NCI-H2029 treated with DMSO at 0.1 percent for 48 hours (cell line): ENCODE measurements around the gene PLCZ1.
"Not testable (repeated sequence)": the region's sequence is repeated elsewhere in the genome, so short reads cannot be mapped to it uniquely, and the experiment has no call there.

ENCODE experiments used
- DNase-seq: peaks from one replicate; lab custom pipeline; 2025; lab: John Stamatoyannopoulos, UW

Gene PLCZ1

DNA sequence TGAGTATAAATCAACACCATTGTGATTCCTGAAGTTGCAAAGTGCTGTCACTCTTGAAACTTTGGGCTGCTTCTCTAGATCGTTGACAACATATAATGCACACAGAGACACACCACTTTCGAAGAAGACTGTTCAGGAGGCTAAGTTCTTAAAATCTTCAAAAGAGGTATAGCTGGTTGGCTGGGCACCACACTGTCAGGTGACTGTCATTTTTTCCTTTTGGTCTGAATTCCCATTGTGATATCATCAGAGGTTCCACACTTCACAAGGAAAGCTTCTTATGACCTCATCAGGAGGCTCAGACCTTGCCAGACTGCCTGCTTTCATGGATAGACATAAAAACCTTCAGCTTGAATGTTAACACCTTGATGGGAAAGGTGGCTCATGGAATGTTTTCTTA lies at the start of gene PLCZ1, which contains the start of gene CAPZA3:
PLCZ1 (minus strand) TSS at position 194 of the 400 bp plus-strand sequence. CDS start 641 bp downstream, outside the sequence.
CAPZA3 (plus strand) TSS at position 301 of the 400 bp plus-strand sequence. CDS start 150 bp downstream, outside the sequence.
- DNase-seq = no peak

- DNase-seq = not testable (repeated sequence)
Measured at GRCh38 chr12:18785465-18785864, 47.7 kb upstream of the PLCZ1 start.

- DNase-seq = no peak
Measured at GRCh38 chr12:18782827-18783226, 45.0 kb upstream of the PLCZ1 start.

- DNase-seq = not testable (repeated sequence)
Measured at GRCh38 chr12:18766479-18766878, 28.7 kb upstream of the PLCZ1 start.

DNA sequence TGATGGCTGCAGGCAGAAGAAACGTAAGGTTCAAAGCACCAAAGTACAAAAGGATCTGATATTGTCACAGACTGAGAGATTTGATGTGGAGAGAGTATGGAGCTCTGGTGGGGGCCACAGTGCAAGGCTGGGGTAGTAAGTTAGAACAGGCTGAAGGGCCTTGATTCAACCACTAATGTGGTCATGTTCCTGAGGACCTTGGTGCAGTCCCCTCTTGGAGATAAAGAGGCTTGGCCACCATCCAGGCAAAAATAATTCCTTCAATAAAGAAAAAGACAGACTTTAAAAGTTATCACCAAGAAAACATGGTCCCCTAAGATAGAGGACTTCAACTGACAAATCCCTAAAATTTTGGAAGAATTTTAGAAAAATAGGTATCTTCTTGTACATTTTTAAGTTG lies 17.5 kb upstream of the PLCZ1 start:
- DNase-seq = no peak

GRCh38 chr12:18754124-18754707 lies 16.4 kb upstream of the PLCZ1 start:
- no peak for DNase-seq

GRCh38 chr12:18753481-18754123 lies 15.8 kb upstream of the PLCZ1 start:
- DNase-seq = no peak

DNA sequence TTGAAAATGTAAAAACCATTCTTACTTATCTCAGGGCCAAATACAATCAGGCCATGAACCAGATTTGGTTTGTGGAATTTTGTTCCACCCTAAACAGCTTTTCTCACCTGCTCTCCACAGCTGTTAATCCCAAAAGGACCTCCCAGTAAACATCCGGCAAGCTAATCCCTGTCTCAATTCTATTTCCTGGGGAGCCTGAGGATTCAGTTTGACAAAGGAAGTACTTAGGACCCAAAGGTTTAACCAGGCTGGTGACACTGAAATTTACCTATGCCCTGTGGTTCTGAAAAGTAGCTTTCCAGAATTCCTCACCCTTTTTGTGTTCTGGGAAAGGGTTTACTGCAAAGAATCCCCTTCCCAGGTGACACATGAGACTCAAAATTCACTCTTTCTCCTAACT lies 15.1 kb upstream of the PLCZ1 start:
- DNase-seq = no peak

DNA sequence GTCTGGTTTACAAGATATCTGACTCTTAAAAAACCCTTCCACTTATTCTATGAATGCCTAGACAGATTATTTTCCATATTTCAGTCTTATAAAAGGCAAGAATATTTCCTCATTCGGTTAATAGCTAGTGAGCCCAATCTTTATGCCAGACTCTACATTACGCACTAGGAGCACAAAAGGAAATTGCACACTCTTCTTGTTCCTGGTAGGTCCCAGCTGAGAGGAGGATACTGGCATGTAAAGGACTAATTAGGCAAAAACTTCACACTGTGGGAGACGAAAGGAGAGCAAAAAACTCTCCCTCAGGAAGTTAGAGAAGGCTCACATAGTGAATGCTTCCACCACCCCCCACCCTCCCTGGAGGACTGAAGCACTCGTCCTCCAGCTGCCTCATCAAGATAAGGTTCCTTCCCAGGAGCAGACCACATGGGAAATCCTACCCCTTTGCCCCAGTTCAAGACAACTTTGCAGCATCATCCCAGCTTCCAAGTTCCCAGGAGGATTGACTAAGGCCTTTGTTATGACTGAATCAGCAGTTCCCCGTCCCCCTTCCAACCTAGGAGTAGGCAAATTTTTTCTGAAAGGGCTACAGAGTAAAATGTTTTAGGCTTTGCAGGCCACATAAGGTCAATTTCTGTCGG lies 14.6 kb upstream of the PLCZ1 start:
- no peak for DNase-seq

DNA sequence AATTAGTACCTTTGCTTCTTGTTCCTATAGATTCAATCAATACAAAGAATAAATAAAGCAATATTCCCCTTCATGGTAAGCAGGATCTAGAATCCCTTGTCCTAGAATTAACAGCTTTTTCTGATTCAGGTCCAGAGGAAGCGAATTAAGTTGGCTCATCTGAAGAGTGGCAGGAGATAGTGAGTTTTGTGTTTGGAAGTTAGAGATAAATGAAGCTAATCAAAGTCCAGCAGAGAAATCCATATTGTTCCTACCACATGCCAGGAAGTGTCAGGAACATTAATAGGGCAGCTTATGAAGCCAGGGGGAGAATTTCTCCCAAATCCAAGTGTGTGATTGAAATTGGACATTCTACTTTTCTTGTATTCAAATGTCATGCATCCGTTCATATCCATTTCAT lies 14.1 kb upstream of the PLCZ1 start:
- DNase-seq = no peak

DNA sequence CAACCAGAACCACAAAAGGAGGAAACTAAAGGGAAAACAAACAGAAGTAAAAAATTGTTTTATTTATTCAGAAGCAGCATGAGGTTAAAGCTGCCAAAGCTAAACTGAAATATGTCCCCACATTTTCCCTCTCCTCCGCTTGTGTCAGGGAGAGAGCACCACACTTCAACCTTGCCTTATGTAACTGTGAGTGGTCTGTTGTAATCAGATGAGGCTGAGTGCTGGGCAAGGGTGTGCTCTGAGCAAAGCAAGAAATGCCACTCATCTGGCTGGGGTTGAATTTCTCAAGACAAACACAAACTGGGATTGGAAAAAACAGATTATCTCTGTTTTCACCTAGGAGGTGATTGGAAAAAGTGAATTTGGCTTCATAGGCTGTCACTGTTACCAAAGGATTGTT lies 12.3 kb upstream of the PLCZ1 start:
- no peak for DNase-seq

DNA sequence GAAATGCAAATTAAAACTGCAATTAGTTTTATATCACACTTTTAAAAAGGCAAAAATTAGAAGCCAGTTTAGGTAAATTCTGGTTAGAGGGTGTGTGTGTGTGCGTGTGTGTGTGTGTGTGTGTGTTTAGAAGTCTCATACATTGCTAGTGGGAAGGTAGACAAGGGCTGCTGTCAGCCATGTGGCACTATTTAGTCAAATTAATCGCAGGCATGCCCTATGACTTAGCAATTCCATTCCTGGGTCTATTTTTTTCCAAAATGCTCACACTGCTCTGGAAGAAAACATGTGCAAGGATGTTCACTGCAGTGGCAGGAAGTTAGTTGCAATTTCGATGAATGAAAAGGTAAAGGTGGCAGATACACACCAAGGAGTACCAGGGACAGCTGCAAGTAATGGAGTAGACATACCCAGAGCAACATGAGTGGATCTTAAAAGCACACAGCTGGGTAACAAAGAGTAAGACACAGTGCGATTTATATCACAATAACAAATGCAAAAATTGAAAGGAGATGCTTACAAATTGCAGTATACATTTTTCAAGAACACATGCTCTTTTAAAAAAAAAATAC lies 11.7 kb upstream of the PLCZ1 start:
- no peak for DNase-seq

GRCh38 chr12:18747895-18748294 lies 10.1 kb upstream of the PLCZ1 start:
- DNase-seq = no peak

GRCh38 chr12:18731156-18731555 lies 6.7 kb downstream of the PLCZ1 start:
- no peak for DNase-seq

DNA sequence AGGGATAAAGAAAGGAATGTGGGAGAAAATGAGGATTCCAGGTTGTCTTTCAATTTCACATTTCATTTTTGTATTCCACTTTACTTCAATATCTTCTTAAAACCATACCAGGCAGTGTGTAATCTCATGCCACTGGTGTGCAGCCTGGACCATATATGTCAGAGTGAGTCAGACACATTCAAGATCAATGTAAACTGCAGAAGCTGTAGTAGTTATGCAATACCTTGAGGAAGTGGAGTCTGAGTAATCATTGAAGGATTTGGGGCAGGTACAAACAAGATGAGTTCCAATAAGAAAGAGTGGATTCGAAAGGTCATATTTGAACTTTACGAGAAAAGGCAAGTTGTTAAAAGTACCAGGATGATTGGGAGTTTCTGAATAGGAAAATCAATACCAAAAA lies 14.1 kb downstream of the PLCZ1 start:
- DNase-seq = no peak

DNA sequence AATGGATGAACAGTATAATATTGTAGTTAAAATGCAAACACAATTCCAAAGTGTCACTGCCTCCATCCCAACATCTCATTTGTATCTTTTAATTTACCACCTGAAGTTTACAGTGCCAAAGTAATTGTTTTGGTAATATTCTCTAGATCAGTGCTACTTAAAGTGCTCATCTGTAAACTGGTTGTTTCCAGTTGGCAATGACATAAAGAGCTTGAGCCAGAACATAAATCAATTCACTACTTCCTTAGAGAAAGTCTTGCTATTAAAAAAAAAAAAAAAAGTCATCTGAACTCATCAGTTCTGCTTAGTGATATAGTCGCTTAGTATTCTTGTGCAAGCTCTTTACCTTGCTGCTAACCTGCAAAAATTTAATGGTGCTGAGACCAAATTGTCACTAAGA lies 16.4 kb downstream of the PLCZ1 start:
- DNase-seq = no peak

- no peak for DNase-seq
Measured at GRCh38 chr12:18720690-18721089, 17.1 kb downstream of the PLCZ1 start.

DNA sequence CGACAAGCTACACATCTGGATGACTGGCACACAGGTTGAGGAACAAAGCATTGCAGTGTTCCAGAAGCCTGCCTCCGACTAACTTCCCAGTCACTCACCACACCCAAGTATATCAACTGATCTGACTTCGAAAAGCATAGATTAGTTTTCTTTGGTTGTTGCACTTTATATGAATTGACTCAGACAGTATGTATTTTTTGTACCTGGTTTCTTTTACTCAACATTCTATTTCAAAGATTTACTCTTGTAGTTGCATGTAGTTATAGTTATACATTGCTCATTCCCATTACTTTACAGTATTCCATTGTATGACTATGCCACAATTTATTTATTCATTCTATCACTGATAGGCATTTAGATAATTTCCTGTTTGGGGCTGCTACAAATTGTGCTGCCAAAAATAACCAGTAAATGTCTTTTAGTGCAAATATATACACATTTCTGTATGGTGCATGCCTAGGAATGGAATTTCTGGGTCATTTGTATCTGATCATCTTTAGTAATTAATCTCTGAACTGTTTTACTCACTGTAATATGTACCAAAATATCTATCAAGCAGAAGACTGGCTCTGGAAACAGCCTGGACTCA lies 17.8 kb downstream of the PLCZ1 start:
- DNase-seq = no peak

DNA sequence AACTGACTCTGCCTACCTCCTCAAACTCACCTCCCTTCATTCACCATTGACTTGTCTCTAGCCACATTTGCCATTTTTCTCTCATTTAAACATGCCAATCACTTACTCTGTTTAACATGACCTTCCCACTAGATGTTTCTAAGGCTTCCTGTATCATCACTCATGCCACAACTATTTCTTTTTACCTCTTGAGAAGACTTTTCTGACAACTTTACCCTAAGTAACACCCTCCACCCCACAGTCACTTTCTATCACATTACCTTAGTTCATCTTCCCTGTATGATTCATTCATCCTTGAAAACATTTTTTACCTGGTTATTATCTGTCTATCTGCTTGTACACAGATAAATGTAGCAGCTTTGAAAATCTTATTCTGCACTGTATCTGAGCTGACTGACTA lies 19.4 kb downstream of the PLCZ1 start:
- DNase-seq = no peak

GRCh38 chr12:18716236-18716635 lies 21.6 kb downstream of the PLCZ1 start:
- no peak for DNase-seq

DNA sequence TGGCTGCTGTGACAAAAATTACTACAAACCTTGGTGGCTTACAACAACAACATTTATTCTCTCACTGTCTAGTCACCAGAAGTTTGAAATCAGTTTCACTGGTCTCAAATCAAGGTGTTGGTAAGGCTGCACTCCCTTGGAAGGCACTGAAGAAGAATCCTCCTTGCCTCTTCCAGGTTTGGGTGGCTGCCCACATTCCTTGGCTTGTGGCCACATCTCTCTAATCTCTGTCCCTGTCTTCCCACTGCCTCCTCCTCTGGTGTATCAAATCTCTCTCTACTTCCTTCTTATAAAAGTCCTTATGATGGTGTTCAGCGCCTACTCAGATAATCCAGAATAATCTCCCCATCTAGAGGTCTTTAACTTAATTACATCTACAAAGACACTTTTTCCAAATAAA lies 31.0 kb downstream of the PLCZ1 start:
- DNase-seq = no peak

GRCh38 chr12:18703911-18704310 lies 33.9 kb downstream of the PLCZ1 start:
- DNase-seq = no peak

DNA sequence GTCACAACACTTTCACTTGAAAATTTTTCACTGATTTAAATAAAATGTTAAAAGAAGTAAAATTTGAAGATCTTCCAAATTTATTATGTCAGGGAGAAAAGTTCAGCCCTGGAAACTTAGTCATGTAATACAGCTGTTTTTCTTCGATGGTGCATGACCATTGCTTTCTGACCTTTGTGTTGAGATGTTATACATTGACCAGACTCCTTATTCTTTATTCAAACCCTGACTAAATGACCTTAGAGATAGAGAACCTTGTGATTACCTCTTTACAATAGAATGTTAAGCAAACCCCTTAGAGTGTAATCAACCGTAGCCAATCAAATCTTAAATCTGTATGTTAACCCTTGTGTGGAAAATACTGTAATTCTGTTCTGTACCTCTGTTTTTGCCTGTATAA lies 34.5 kb downstream of the PLCZ1 start:
- DNase-seq = no peak
